ENCODE data around the gene HIF1AN.

Gene HIF1AN

GRCh38 chr10:100509241-100509840 is 26.4 kb upstream of the HIF1AN start:
- no peak for TF ChIP-seq CTCF (IDR thresholded peaks at IDR 0.05; ENCODE audit: low read depth, low read length)
- H3K4me3 ChIP-seq (ENCODE audit: low read depth, low read length) = no peak overlapping the region

- no peak overlapping the region for H3K4me3 ChIP-seq (ENCODE audit: low read depth, low read length)
- no peak for TF ChIP-seq CTCF (IDR thresholded peaks at IDR 0.05; ENCODE audit: low read depth, low read length)
Observed at GRCh38 chr10:100510533-100511308, 25.0 kb upstream of the HIF1AN start.

- H3K4me3 ChIP-seq (ENCODE audit: low read depth, low read length) = no peak overlapping the region
- TF ChIP-seq CTCF (IDR thresholded peaks at IDR 0.05; ENCODE audit: low read depth, low read length) = no peak
Observed at GRCh38 chr10:100515612-100516011, 20.1 kb upstream of the HIF1AN start.

- H3K4me3 ChIP-seq (ENCODE audit: low read depth, low read length) = no peak overlapping the region
- no peak for TF ChIP-seq CTCF (IDR thresholded peaks at IDR 0.05; ENCODE audit: low read depth, low read length)
Observed at GRCh38 chr10:100516847-100517246, 18.9 kb upstream of the HIF1AN start.

GRCh38 chr10:100518761-100519241 is 16.9 kb upstream of the HIF1AN start:
- H3K4me3 ChIP-seq (ENCODE audit: low read depth, low read length) = peak overlapping the region; percentile 14; the same call in 1 of the 2 replicates
- TF ChIP-seq CTCF (IDR thresholded peaks at IDR 0.05; ENCODE audit: low read depth, low read length) = peak; percentile 52; the same call in 1 of the 2 replicates

GRCh38 chr10:100519311-100520051 is 16.3 kb upstream of the HIF1AN start, which contains the start of gene SEC31B:
TSS of gene SEC31B (minus strand) at chr10:100519861. CDS start at chr10:100516952, 2,909 bp downstream.
- peak within 1 kb of the TSS; percentile 31 for H3K4me3 ChIP-seq (ENCODE audit: low read depth, low read length)
- TF ChIP-seq CTCF (IDR thresholded peaks at IDR 0.05; ENCODE audit: low read depth, low read length) = no peak
